Measurements from ENCODE around the gene CCND1.

- TF ChIP-seq CTCF (conservative IDR thresholded peaks at IDR 0.05) (no peak), EZH2 (IDR thresholded peaks at IDR 0.05; ENCODE audit: low read depth) (no peak)
These were observed 13.4 kb upstream of the CCND1 start for GRCh38 chr11:69627551-69627950.

All from PC-9 (cell line).